Umbilical cord (tissue), 2 donors: ENCODE results near the gene FOXA3. TPM values are rescaled to one million over a fixed set of nuclear protein-coding genes. Genes with fewer than 3 reads are reported as not detected.
A peak's percentile ranks its signal among the peaks of the same experiment; 100 is the strongest.
"Not testable (repeated sequence)": the region's sequence is repeated elsewhere in the genome, so short reads cannot be mapped to it uniquely, and the experiment has no call there.

ENCODE experiments used
- DNase-seq: peaks from one replicate; pipeline ENCODE4 v3.0.0-alpha.2; 2015; ENCODE audit warnings: low spot score
- total RNA-seq: library from RNA; depleted of rRNA; stranded (reverse); fragments of >200 nt; gene quantifications from one replicate; pipeline ENCODE4 v1.2.3, GENCODE V29; 2014; ENCODE audit warnings: low replicate concordance; ENCODE audit not compliant: insufficient read depth

The FOXA3 gene
- total RNA-seq, 1 donor from 2014 or later = not detected

DNA sequence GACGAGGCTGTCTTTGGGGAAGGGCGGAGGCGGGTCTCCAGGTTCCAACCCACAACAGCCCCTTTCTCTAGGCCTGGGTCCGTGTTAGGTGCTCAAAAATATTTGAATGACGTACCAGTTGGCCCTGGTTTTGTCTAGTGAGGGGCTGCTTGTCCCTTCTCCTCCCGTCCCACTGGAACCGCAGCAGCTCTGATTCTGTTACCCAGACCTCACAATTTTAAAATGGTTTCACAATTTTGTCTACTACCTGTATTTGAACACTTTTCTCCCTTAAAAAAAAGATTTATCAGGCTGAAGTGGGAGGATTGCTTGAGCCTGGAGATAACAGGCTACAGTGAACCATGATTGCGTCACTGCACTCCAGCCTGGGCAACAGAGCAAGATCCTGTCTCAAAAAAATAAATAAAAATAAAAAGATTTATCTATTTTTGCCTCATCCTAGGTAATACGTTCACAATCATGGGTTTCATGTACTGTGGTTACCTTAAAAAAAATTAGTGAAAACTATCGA, 23.1 kb downstream of the FOXA3 start:
- DNase-seq = no peak

GRCh38 chr19:45889210-45889885, 25.2 kb downstream of the FOXA3 start:
- no peak for DNase-seq

DNA sequence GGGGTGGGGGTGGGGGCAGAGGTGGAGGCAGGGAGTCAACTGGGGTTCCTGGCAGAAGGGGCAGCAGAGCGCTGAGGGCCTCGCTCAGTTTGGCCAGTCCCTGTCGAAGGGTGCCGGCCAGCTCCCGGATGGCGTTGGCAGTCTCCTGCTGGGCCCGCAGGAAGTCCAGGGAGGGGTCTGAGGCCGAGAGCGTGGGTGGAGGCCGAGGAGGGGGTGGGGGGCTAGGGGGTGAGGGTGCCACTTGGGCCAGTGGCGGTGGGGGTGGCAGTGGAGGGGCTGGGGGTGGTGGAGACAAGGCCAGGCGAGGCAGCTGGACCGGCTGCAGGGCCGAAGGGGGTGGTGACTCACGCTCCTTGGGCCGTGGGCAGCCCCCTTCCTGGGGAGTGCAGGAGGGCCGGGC, 26.8 kb downstream of the FOXA3 start:
- DNase-seq = no peak

DNA sequence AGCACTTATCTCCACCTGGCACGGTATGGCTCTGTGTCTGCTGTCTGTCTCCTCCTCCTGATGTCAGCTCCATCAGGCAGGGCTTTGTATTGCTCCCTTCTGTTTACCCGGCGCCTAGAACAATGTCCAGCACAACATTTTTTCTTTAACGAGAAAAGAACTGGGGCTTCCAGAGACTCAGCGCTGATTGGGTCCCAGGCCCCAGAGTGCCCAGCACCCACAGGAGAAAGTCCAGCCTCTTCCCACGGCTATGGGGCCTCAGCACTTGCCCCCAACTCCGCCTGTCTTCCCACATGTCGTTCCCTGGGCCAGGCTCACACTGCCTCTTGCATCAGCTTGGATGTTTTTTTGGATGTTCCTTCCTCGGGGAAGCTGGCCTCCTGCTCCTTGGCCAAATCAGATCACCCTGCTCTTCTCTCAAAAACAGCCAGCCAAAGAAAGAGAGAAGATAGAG, 31.4 kb downstream of the FOXA3 start:
- no peak for DNase-seq

GRCh38 chr19:45895983-45896599, 32.0 kb downstream of the FOXA3 start:
- DNase-seq = not testable (repeated sequence)

DNA sequence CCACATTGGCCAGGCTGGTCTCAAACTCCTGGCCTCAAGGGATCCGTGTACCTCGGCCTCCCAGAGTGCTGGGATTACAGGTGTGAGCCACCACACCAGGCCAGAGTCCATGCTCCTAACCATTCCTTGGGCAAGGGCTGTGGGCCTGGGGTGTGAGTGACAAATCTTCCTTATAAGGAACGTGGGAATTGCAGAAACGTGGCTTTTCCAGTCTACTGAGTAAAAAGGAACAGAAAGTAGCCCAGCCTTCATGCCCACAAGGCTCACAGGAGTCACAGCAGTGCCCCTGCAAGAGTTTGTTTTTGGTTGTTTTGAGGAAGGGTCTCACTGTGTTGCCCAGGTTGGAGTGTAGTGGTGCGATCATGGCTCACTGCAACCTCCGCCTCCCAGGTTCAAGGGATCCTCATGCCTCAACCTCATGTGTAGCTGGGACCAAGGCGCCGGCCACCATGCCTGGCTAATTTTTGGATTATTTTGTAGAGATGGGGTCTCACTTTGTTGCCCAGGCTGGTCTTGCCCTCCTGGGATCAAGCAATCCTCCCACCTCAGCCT, 33.2 kb downstream of the FOXA3 start:
- no peak for DNase-seq

DNA sequence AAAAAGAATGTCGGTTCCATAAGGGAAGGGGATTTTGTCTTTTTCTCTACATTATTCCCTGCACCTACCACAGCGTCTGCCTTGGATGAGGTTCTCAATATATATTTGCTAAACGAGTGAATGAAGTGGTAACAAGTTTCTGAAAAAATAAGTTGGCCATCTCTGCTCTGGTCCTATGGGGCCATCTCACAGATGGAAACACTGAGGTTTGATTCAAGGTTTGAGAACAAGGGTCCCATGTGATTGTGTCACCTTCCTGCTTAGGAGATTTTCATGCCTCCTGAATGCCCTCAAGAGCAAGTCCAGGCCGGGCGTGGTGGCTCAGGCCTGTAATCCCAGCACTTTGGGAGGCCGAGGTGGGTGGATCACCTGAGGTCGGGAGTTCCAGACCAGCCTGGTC, 35.1 kb downstream of the FOXA3 start:
- no peak for DNase-seq

DNA sequence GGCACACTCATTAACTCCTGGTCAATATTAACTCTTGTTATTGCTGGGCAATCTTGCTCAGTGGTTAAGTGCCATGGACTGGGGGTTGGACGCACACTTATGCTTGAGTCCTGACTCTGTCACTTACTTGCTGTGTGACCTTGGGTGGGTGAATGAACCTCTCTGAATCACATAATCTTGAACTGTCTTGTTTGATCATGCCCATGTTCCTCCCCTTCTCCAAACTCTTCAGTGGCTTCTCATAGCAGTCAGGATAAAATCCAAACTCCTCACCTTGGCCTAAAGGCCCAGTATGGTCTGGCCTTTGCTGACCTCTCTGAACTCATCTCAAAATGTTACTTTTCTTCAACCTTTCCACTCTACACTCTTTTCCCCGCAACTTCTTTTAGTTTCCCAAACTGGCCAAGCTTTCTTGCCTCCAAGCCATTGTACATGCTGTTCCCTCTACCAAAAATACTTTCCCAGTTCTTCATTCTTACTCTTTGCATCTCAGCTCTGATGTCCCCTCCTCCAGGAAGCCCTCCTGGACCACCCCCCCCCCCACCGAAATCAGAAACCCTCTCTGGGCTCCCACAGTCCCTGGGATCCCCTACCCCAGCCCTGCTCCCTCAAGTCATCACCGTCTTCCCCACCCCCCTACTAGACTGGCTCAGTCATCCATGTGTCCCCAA, 35.9 kb downstream of the FOXA3 start:
- DNase-seq = no peak

- no peak for DNase-seq
These were observed 36.8 kb downstream of the FOXA3 start for GRCh38 chr19:45900738-45901431.

GRCh38 chr19:45901432-45901911, 37.3 kb downstream of the FOXA3 start:
- DNase-seq = peak; percentile 46

GRCh38 chr19:45901912-45902650, 38.0 kb downstream of the FOXA3 start, which contains the start of gene MYPOP:
MYPOP (minus strand) TSS chr19:45902613; CDS start chr19:45901773, 840 bp downstream.
- DNase-seq = peak; percentile 18

- peak; percentile 99 for DNase-seq
These were observed 38.8 kb downstream of the FOXA3 start for GRCh38 chr19:45902651-45903625.

GRCh38 chr19:45905011-45905410, 40.9 kb downstream of the FOXA3 start:
- DNase-seq = no peak

- no peak for DNase-seq
These were observed 42.1 kb downstream of the FOXA3 start for GRCh38 chr19:45906221-45906620.

DNA sequence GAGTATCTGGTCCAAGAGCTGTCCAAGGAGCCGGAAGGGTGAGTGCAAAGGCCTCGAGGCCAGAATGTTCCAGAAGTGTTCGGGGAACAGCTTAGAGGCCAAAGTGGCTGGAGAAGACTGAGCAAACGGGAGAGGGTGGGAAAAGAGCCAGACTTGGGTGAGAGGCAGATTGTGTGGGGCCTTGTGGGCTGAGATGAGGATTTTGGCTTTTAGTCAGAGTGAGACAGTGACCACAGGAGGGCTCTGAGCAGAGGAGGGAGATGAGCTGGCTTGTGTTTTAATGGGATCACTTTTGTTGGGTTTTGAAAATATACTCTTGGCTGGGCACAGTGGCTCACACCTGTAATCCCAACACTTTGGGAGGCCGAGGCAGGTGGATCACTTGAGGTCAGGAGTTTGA, 44.8 kb downstream of the FOXA3 start:
- DNase-seq = no peak

DNA sequence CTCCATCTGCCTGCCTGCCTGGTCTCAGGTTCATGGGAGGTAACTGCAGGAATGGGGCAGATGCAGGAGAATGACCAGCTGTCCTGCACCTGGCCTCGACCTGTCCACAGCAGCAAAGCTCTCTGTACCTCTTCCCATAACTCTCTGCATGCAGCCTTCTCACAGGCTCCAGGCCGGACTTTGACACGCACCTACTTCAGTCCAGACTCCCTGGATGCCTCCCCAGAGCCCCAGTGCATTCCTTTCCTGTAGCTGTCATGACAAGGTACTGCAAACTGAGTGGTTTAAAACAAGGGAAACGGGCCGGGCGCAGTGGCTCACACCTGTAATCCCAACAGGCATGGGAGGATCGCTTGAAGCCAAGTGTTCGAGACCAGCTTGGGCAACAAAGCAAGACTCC, 47.2 kb downstream of the FOXA3 start:
- DNase-seq = no peak

- no peak for DNase-seq
These were observed 50.0 kb downstream of the FOXA3 start, which contains the start of gene NANOS2 for GRCh38 chr19:45913874-45914830. NANOS2 (minus strand) TSS chr19:45914778; CDS start chr19:45914693, 85 bp downstream.

DNA sequence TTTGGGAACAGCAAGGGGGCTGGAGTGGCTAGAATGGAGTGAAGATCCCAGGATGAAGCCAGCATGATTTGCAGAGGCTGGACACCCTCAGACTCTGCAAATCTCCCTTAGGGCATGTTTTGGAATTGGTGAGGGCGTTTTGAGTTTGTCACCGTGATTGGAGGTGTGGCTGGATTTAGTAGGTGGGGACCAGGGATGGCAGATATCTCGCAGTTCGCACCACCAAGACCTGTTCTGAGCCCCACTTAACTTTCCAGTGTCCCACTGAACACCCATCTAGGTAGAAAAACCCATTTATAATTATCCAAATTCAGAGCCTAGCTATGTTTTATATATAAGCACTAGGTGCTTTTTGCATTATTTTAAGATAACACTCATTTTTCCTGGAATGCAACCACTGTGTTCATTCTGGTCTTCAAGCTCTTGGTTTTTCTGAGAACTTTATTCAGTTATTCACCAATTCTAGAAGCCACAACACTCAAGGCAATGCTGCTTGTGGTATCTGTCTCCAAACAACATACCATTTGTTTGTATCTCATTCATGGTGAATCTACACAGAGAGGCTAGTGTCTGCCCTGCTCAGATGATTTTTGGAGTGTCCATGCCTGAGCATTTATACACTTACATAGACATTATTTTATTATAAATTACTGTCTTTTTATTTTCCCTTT, 53.4 kb downstream of the FOXA3 start:
- no peak for DNase-seq
